Mammary epithelial cell (primary cell): ENCODE data around the gene OSBPL9.

ENCODE experiments used
- EZH2 ChIP-seq: IDR thresholded peaks from 2 replicates; pipeline ENCODE4 v1.6.1; 2012; ENCODE audit warnings: low read length, inconsistent platforms, borderline replicate concordance
- TF ChIP-seq, protein P1 (sequence below), 2 donors: IDR thresholded peaks in 1 of 2; conservative IDR thresholded peaks in 1 of 2; 2 replicates each; pipeline ENCODE4 v1.5.1; 2011 to 2012; ENCODE audit warnings: inconsistent platforms in 2 of 2, low read length in 2 of 2, mild to moderate bottlenecking in 2 of 2, control low read depth in 1 of 2, low read depth in 1 of 2; ENCODE audit not compliant: insufficient read depth in 1 of 2; ENCODE audit errors: extremely low read depth in 1 of 2

DNA sequence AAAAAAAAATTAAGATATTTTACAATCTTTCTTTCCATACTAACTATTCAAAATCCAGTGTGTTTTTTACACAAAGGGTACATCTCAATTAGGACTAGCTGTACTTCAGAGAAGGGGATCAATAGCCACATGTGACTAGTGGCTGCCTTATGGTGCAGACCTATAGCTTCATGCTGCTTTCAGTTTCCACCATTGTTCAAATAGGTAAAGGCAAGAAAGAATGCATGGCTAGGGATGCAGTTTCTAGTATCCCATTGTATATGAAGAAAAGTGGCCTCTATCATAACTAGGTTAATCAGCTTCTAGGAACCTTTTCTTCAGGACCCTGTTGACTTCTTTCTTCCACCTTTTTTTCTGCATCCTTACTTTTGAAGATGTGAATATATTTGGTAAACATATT, 35.7 kb downstream of the OSBPL9 start:
- TF ChIP-seq EZH2, result no peak
- TF ChIP-seq, protein P1, sequence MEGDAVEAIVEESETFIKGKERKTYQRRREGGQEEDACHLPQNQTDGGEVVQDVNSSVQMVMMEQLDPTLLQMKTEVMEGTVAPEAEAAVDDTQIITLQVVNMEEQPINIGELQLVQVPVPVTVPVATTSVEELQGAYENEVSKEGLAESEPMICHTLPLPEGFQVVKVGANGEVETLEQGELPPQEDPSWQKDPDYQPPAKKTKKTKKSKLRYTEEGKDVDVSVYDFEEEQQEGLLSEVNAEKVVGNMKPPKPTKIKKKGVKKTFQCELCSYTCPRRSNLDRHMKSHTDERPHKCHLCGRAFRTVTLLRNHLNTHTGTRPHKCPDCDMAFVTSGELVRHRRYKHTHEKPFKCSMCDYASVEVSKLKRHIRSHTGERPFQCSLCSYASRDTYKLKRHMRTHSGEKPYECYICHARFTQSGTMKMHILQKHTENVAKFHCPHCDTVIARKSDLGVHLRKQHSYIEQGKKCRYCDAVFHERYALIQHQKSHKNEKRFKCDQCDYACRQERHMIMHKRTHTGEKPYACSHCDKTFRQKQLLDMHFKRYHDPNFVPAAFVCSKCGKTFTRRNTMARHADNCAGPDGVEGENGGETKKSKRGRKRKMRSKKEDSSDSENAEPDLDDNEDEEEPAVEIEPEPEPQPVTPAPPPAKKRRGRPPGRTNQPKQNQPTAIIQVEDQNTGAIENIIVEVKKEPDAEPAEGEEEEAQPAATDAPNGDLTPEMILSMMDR (conservative IDR thresholded peaks at IDR 0.05 in 1 of 2, IDR thresholded peaks at IDR 0.05 in 1 of 2; ENCODE audit: extremely low read depth in 1 of 2, insufficient read depth in 1 of 2, low read depth in 1 of 2, low read length in 2 of 2), result no peak
